Activated T-helper 17 cell treated with anti-CD3 and anti-CD28 coated beads, Interleukin-2, amount 50 U/mL, for 72 hours (primary cell): ENCODE data around the gene DUSP28. TPM values are rescaled to one million over a fixed set of nuclear protein-coding genes. Genes with fewer than 3 reads are reported as not detected.

Source experiments
- ATAC-seq: fragments of 150-1000 bp; cut with Tn5 transposase; replicated peaks from 2 replicates; pipeline ENCODE4 v1.10.0; 2021; ENCODE audit warnings: mild to moderate bottlenecking, moderate library complexity
- H3K27ac Mint-ChIP-seq: one replicate; pipeline ENCODE4 v1.8.0; 2022; ENCODE audit warnings: mixed read lengths
- H3K27me3 Mint-ChIP-seq: one replicate; pipeline ENCODE4 v1.8.0; 2022; ENCODE audit warnings: mixed read lengths
- H3K36me3 Mint-ChIP-seq: one replicate; pipeline ENCODE4 v1.8.0; 2022; ENCODE audit warnings: low read depth, mild to moderate bottlenecking, mixed read lengths
- H3K4me1 Mint-ChIP-seq: one replicate; pipeline ENCODE4 v1.8.0; 2022; ENCODE audit warnings: mixed read lengths
- H3K4me3 Mint-ChIP-seq: one replicate; pipeline ENCODE4 v1.8.0; 2022; ENCODE audit warnings: mild to moderate bottlenecking, mixed read lengths
- H3K9me3 Mint-ChIP-seq: one replicate; pipeline ENCODE4 v1.8.0; 2022; ENCODE audit warnings: mixed read lengths
- total RNA-seq, 2 donors: library from RNA; stranded (reverse); gene quantifications; one replicate each; pipeline ENCODE4 v1.2.3, GENCODE V29; 2022

Gene DUSP28
- total RNA-seq, 2 donors from 2014 or later = 3.6 to 8.3 TPM

- Mint-ChIP-seq H3K4me1 (no peaks in the 10 kb centered on the region), H3K36me3 (peaks cover 6% of the 10 kb centered on the region), H3K27ac (peak overlapping the region; percentile 33), H3K4me3 (no peak overlapping the region), H3K9me3 (no peaks in the 10 kb centered on the region), H3K27me3 (no peaks in the 10 kb centered on the region)
- ATAC-seq = no peak
Observed at GRCh38 chr2:240599141-240599583, 39.0 kb downstream of the DUSP28 start.

GRCh38 chr2:240600451-240600961, 40.3 kb downstream of the DUSP28 start:
- Mint-ChIP-seq H3K4me1 (no peaks in the 10 kb centered on the region), H3K27me3 (no peaks in the 10 kb centered on the region), H3K9me3 (no peaks in the 10 kb centered on the region), H3K27ac (no peak overlapping the region), H3K4me3 (no peak overlapping the region), H3K36me3 (peaks cover 6% of the 10 kb centered on the region)
- no peak for ATAC-seq

- H3K27ac Mint-ChIP-seq = no peak overlapping the region
- no peak for ATAC-seq
- H3K9me3 Mint-ChIP-seq = no peaks in the 10 kb centered on the region
- H3K36me3 Mint-ChIP-seq = peaks cover 6% of the 10 kb centered on the region
- H3K27me3 Mint-ChIP-seq = no peaks in the 10 kb centered on the region
- H3K4me3 Mint-ChIP-seq = no peak overlapping the region
- H3K4me1 Mint-ChIP-seq = no peaks in the 10 kb centered on the region
Observed at GRCh38 chr2:240601061-240601830, 41.1 kb downstream of the DUSP28 start.

- Mint-ChIP-seq H3K4me1 (no peaks in the 10 kb centered on the region), H3K4me3 (no peak overlapping the region), H3K9me3 (no peaks in the 10 kb centered on the region), H3K36me3 (peaks cover 6% of the 10 kb centered on the region), H3K27me3 (no peaks in the 10 kb centered on the region), H3K27ac (no peak overlapping the region)
- no peak for ATAC-seq
Observed at GRCh38 chr2:240601831-240602160, 41.6 kb downstream of the DUSP28 start.

GRCh38 chr2:240602266-240603050, 42.3 kb downstream of the DUSP28 start:
- Mint-ChIP-seq H3K27me3 (no peaks in the 10 kb centered on the region), H3K4me3 (no peak overlapping the region), H3K4me1 (no peaks in the 10 kb centered on the region), H3K9me3 (no peaks in the 10 kb centered on the region), H3K27ac (no peak overlapping the region), H3K36me3 (peaks cover 6% of the 10 kb centered on the region)
- ATAC-seq = no peak

GRCh38 chr2:240603081-240603835, 43.1 kb downstream of the DUSP28 start:
- H3K4me3 Mint-ChIP-seq = no peak overlapping the region
- no peaks in the 10 kb centered on the region for H3K4me1 Mint-ChIP-seq
- no peaks in the 10 kb centered on the region for H3K27me3 Mint-ChIP-seq
- H3K27ac Mint-ChIP-seq = no peak overlapping the region
- H3K9me3 Mint-ChIP-seq = no peaks in the 10 kb centered on the region
- peaks cover 6% of the 10 kb centered on the region for H3K36me3 Mint-ChIP-seq
- ATAC-seq = no peak

- no peak for ATAC-seq
- Mint-ChIP-seq H3K36me3 (peaks cover 4% of the 10 kb centered on the region), H3K27ac (no peak overlapping the region), H3K4me3 (no peak overlapping the region), H3K9me3 (no peaks in the 10 kb centered on the region), H3K27me3 (no peaks in the 10 kb centered on the region), H3K4me1 (no peaks in the 10 kb centered on the region)
Observed at GRCh38 chr2:240603846-240604245, 43.7 kb downstream of the DUSP28 start.

GRCh38 chr2:240604291-240604938, 44.3 kb downstream of the DUSP28 start:
- no peak for ATAC-seq
- no peaks in the 10 kb centered on the region for H3K9me3 Mint-ChIP-seq
- no peak overlapping the region for H3K27ac Mint-ChIP-seq
- H3K36me3 Mint-ChIP-seq = no peaks in the 10 kb centered on the region
- no peaks in the 10 kb centered on the region for H3K4me1 Mint-ChIP-seq
- no peaks in the 10 kb centered on the region for H3K27me3 Mint-ChIP-seq
- no peak overlapping the region for H3K4me3 Mint-ChIP-seq

GRCh38 chr2:240604939-240605716, 45.0 kb downstream of the DUSP28 start:
- no peaks in the 10 kb centered on the region for H3K36me3 Mint-ChIP-seq
- ATAC-seq = no peak
- H3K4me1 Mint-ChIP-seq = no peaks in the 10 kb centered on the region
- H3K27me3 Mint-ChIP-seq = no peaks in the 10 kb centered on the region
- no peaks in the 10 kb centered on the region for H3K9me3 Mint-ChIP-seq
- no peak overlapping the region for H3K4me3 Mint-ChIP-seq
- no peak overlapping the region for H3K27ac Mint-ChIP-seq

GRCh38 chr2:240605867-240606743, 45.9 kb downstream of the DUSP28 start:
- no peak for ATAC-seq
- H3K4me3 Mint-ChIP-seq = no peak overlapping the region
- no peaks in the 10 kb centered on the region for H3K36me3 Mint-ChIP-seq
- no peaks in the 10 kb centered on the region for H3K9me3 Mint-ChIP-seq
- H3K27ac Mint-ChIP-seq = no peak overlapping the region
- peaks cover under 1% of the 10 kb centered on the region for H3K4me1 Mint-ChIP-seq
- H3K27me3 Mint-ChIP-seq = no peaks in the 10 kb centered on the region

GRCh38 chr2:240611601-240612210, 51.5 kb downstream of the DUSP28 start:
- Mint-ChIP-seq H3K27ac (peak overlapping the region; percentile 81), H3K27me3 (no peaks in the 10 kb centered on the region), H3K9me3 (no peaks in the 10 kb centered on the region), H3K4me3 (no peak overlapping the region), H3K4me1 (peaks cover 10% of the 10 kb centered on the region), H3K36me3 (no peaks in the 10 kb centered on the region)
- peak; percentile 60 for ATAC-seq
